Measurements from ENCODE around the gene FADS2. TPM values are rescaled to one million over a fixed set of nuclear protein-coding genes. Genes with fewer than 3 reads are reported as not detected.

Gene FADS2
- total RNA-seq, 1 experiment from 2014 or later, result 20.6 TPM

GRCh38 chr11:61890529-61891330, 62.6 kb downstream of the FADS2 start:
- Mint-ChIP-seq H3K36me3 (ENCODE audit: insufficient read depth, unreplicated experiment) (peaks cover 15% of the 10 kb centered on the region), H3K4me1 (ENCODE audit: insufficient read depth, unreplicated experiment) (peaks cover 23% of the 10 kb centered on the region), H3K27ac (ENCODE audit: low read depth, unreplicated experiment) (peak overlapping the region; percentile 61), H3K4me3 (ENCODE audit: unreplicated experiment) (peak overlapping the region; percentile 83), H3K27me3 (ENCODE audit: insufficient read depth, unreplicated experiment) (no peaks in the 10 kb centered on the region), H3K9me3 (ENCODE audit: unreplicated experiment) (no peaks in the 10 kb centered on the region)
- CTCF ChIA-PET, result interaction anchor here (0.6 to 3.2 kb wide), 8 partner anchors 8 to 236 kb away, joined by 3 to 23 read pairs (median 3); no protein-coding TSS in a partner anchor
- POLR2A ChIA-PET, result interaction anchor here (0.7 to 2.5 kb wide), 9 partner anchors 17 to 99 kb away, joined by 3 to 8 read pairs (median 5); partner anchors contain the start of genes FTH1 and TMEM258
- DNase-seq (ENCODE audit: unreplicated experiment), result peak; percentile 74
- BruUV-seq (replicated peaks), result no TSS peak
- no peak for TF ChIP-seq CTCF (IDR thresholded peaks at IDR 0.05; ENCODE audit: unreplicated experiment)
- intact Hi-C loops (cut with micrococcal nuclease), result loop anchor here (1.0 kb wide), 1 partner anchor 98 kb away; the partner anchor contains the start of genes FEN1 and TMEM258

- intact Hi-C loops (cut with micrococcal nuclease), result loop anchor here (1.0 kb wide), 1 partner anchor 99 kb away; the partner anchor contains the start of genes FEN1 and TMEM258
- peak; percentile 77 for DNase-seq (ENCODE audit: unreplicated experiment)
- peaks cover 15% of the 10 kb centered on the region for H3K36me3 Mint-ChIP-seq (ENCODE audit: insufficient read depth, unreplicated experiment)
- no peaks in the 10 kb centered on the region for H3K27me3 Mint-ChIP-seq (ENCODE audit: insufficient read depth, unreplicated experiment)
- ChIA-PET POLR2A (interaction anchor here (0.7 to 1.6 kb wide), 7 partner anchors 16 to 100 kb away, joined by 3 to 7 read pairs (median 5); partner anchors contain the start of gene TMEM258), CTCF (interaction anchor here (0.6 to 2.9 kb wide), 4 partner anchors 56 to 216 kb away, joined by 3 to 10 read pairs (median 4); no protein-coding TSS in a partner anchor)
- H3K4me3 Mint-ChIP-seq (ENCODE audit: unreplicated experiment), result peak within 1 kb of the TSS; percentile 83
- no TSS peak for BruUV-seq (replicated peaks)
- TF ChIP-seq CTCF (IDR thresholded peaks at IDR 0.05; ENCODE audit: unreplicated experiment), result no peak
- H3K27ac Mint-ChIP-seq (ENCODE audit: low read depth, unreplicated experiment), result peak within 1 kb of the TSS; percentile 61
- H3K9me3 Mint-ChIP-seq (ENCODE audit: unreplicated experiment), result no peaks in the 10 kb centered on the region
- peaks cover 23% of the 10 kb centered on the region for H3K4me1 Mint-ChIP-seq (ENCODE audit: insufficient read depth, unreplicated experiment)
Measured at GRCh38 chr11:61891331-61892084, 63.4 kb downstream of the FADS2 start, which contains the start of gene FADS3. FADS3 (minus strand) TSS chr11:61891545; CDS start chr11:61891381, 164 bp downstream.

GRCh38 chr11:61892085-61892370, 63.9 kb downstream of the FADS2 start:
- Mint-ChIP-seq H3K36me3 (ENCODE audit: insufficient read depth, unreplicated experiment) (peaks cover 14% of the 10 kb centered on the region), H3K27ac (ENCODE audit: low read depth, unreplicated experiment) (no peak overlapping the region), H3K9me3 (ENCODE audit: unreplicated experiment) (no peaks in the 10 kb centered on the region), H3K4me3 (ENCODE audit: unreplicated experiment) (peak overlapping the region; percentile 83), H3K27me3 (ENCODE audit: insufficient read depth, unreplicated experiment) (no peaks in the 10 kb centered on the region), H3K4me1 (ENCODE audit: insufficient read depth, unreplicated experiment) (peaks cover 23% of the 10 kb centered on the region)
- BruUV-seq (replicated peaks), result no TSS peak
- POLR2A ChIA-PET, result interaction anchor here (1.4 kb wide), 1 partner anchor 76 kb away, joined by 4 read pairs; no protein-coding TSS in a partner anchor
- CTCF ChIA-PET, result interaction anchor here (0.7 to 2.9 kb wide), 4 partner anchors 55 to 223 kb away, joined by 3 to 10 read pairs (median 4); no protein-coding TSS in a partner anchor
- DNase-seq (ENCODE audit: unreplicated experiment), result no peak
- no peak for TF ChIP-seq CTCF (IDR thresholded peaks at IDR 0.05; ENCODE audit: unreplicated experiment)
- intact Hi-C loops (cut with micrococcal nuclease), result no loop called here
